ENCODE results near the gene NOP53. TPM values are rescaled to one million over a fixed set of nuclear protein-coding genes. Genes with fewer than 3 reads are reported as not detected.

NOP53 gene
- total and polyA plus RNA-seq, 2 of the 13 experiments (the other 11 are each of a cell fraction or from before 2014, with no cell fraction given): 53.9 to 141 TPM

GRCh38 chr19:47729799-47730520, 15.4 kb upstream of the NOP53 start (continued):
- no peak for TF ChIP-seq TCF7 (IDR thresholded peaks at IDR 0.05; ENCODE audit: low read depth)
- no peak for TF ChIP-seq SMAD3 (CRISPR knock-in tag; IDR thresholded peaks at IDR 0.05)
- TF ChIP-seq ZNF318 (CRISPR knock-in tag; IDR thresholded peaks at IDR 0.05): no peak
- no peak for TF ChIP-seq SP1 (IDR thresholded peaks at IDR 0.05)
- peak; percentile 67 for TF ChIP-seq SP1 (CRISPR knock-in tag; IDR thresholded peaks at IDR 0.05)
- TF ChIP-seq CENPT (CRISPR knock-in tag; IDR thresholded peaks at IDR 0.05; ENCODE audit: low read depth): no peak
- TF ChIP-seq ZNF232 (CRISPR knock-in tag; IDR thresholded peaks at IDR 0.05; ENCODE audit: borderline replicate concordance): no peak
- no peak for TF ChIP-seq YY1 (IDR thresholded peaks at IDR 0.05; ENCODE audit: insufficient read depth, insufficient replicate concordance, low read depth, low read length)
- no peak for TF ChIP-seq ZNF652 (CRISPR knock-in tag; IDR thresholded peaks at IDR 0.05; ENCODE audit: borderline replicate concordance, low read depth)
- no peak for TF ChIP-seq GLMP (CRISPR knock-in tag; IDR thresholded peaks at IDR 0.05; ENCODE audit: borderline replicate concordance)
- no peak for TF ChIP-seq MEIS1 (CRISPR knock-in tag; IDR thresholded peaks at IDR 0.05; ENCODE audit: borderline replicate concordance)
- TF ChIP-seq SAP130 (CRISPR knock-in tag; IDR thresholded peaks at IDR 0.05; ENCODE audit: low read depth): peak; percentile 36; the same call in 1 of the 2 replicates
- TF ChIP-seq ZMYM3 (CRISPR knock-in tag; IDR thresholded peaks at IDR 0.05): peak; percentile 72
